ENCODE data around the gene DCHS2. TPM values are rescaled to one million over a fixed set of nuclear protein-coding genes. Genes with fewer than 3 reads are reported as not detected.

Gene DCHS2
- total and polyA plus RNA-seq, 2 experiments from 2014 or later: 0.12 to 1.7 TPM

DNA sequence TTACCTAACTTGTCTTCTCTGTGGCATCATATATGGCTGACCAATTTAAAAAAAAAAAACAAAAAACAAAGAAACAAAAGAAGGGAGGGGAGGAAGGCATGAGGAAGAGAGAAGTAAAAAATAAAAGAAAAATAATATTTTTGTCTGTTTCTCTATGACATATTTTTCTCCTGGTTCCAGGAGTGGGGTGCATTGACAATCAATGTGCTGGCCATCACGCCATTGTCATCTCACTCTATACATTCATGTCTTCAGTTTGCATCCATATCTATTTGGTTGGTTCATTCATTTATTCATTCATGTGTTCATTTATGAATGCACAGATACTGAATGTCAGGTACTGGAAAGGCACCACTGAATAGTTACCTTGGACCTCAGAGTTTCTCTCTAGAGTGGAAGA lies 183.4 kb downstream of the DCHS2 start:
- Histone ChIP-seq H4K20me1 (ENCODE audit: insufficient read depth, poor library complexity, severe bottlenecking) (no peaks in the 10 kb centered on the region), H3K4me2 (no peak overlapping the region), H3K9me3 (ENCODE audit: low read depth) (no peaks in the 10 kb centered on the region), H3K4me3 (no peak overlapping the region), H2AFZ (no peak overlapping the region), H3K4me1 (ENCODE audit: insufficient read depth) (no peaks in the 10 kb centered on the region), H3K9me2 (replicated peaks; ENCODE audit: insufficient read depth) (no peaks in the 10 kb centered on the region), H3K27ac (no peak overlapping the region), H3K79me2 (no peaks in the 10 kb centered on the region), H3K36me3 (replicated peaks; ENCODE audit: insufficient read depth, low read depth) (no peaks in the 10 kb centered on the region), H3K27me3 (no peaks in the 10 kb centered on the region)
- 84% methylated on average over 1 of the region's 1 CpG for WGBS (ENCODE audit: low lambda C conversion rate, missing lambda C conversion rate)
- TF ChIP-seq EZH2phosphoT487 (IDR thresholded peaks at IDR 0.05; ENCODE audit: low read depth, severe bottlenecking, unreplicated experiment) (no peak), EZH2 (IDR thresholded peaks at IDR 0.05; ENCODE audit: borderline replicate concordance) (no peak)
- TF ChIP-seq, protein P1, sequence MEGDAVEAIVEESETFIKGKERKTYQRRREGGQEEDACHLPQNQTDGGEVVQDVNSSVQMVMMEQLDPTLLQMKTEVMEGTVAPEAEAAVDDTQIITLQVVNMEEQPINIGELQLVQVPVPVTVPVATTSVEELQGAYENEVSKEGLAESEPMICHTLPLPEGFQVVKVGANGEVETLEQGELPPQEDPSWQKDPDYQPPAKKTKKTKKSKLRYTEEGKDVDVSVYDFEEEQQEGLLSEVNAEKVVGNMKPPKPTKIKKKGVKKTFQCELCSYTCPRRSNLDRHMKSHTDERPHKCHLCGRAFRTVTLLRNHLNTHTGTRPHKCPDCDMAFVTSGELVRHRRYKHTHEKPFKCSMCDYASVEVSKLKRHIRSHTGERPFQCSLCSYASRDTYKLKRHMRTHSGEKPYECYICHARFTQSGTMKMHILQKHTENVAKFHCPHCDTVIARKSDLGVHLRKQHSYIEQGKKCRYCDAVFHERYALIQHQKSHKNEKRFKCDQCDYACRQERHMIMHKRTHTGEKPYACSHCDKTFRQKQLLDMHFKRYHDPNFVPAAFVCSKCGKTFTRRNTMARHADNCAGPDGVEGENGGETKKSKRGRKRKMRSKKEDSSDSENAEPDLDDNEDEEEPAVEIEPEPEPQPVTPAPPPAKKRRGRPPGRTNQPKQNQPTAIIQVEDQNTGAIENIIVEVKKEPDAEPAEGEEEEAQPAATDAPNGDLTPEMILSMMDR (IDR thresholded peaks at IDR 0.05; ENCODE audit: poor library complexity): no peak
- no peak for DNase-seq (ENCODE audit: low spot score)

DNA sequence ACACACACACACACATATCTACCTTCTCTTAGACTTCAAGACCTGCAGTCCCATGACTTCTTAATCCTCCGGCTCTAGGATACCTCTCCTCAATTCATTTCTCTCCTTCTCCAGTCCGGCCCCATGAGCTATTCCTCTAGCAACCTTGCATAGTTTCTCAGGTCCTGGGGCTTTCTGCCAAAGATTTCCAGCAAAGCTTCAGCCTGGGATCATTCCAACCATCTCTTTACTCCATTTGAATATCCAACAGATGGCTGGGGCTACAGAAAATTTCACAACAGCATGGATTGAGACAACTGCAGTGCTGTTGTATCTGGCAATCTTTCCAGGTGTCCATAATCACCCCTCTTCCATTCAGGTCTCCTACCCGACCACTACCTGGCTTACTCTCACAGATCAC lies 184.1 kb downstream of the DCHS2 start:
- whole genome bisulfite sequencing (ENCODE audit: low lambda C conversion rate, missing lambda C conversion rate): 77% methylated on average over 3 of the region's 3 CpGs
- H3K4me2 ChIP-seq: no peak overlapping the region

DNA sequence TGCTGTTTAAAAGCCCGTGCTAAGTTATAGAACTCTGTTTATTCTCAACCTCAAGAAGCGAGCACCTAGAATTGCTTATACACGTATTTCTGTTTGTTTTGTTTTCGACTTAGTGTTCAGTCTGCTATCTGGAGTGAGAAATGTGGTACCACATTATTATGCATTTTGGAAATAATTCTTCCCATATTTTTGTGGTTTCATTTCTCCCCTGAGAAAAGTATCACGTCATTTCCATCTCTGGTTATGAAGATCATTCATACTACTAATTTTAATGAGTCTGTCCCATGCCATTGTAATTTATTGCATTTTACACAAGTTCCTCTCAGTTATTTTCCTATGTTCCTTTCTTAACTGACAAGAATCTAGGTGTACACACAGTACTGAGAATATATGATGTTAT lies 186.0 kb downstream of the DCHS2 start:
- 78% methylated on average over 5 of the region's 5 CpGs for WGBS (ENCODE audit: low lambda C conversion rate, missing lambda C conversion rate)
- Histone ChIP-seq H3K4me1 (ENCODE audit: insufficient read depth) (no peaks in the 10 kb centered on the region), H3K4me2 (no peak overlapping the region), H3K4me3 (no peak overlapping the region), H3K9me3 (ENCODE audit: low read depth) (no peaks in the 10 kb centered on the region), H3K27ac (no peak overlapping the region), H3K27me3 (no peaks in the 10 kb centered on the region), H3K79me2 (no peaks in the 10 kb centered on the region), H3K36me3 (replicated peaks; ENCODE audit: insufficient read depth, low read depth) (no peaks in the 10 kb centered on the region), H2AFZ (no peak overlapping the region), H4K20me1 (ENCODE audit: insufficient read depth, poor library complexity, severe bottlenecking) (no peaks in the 10 kb centered on the region), H3K9me2 (replicated peaks; ENCODE audit: insufficient read depth) (no peaks in the 10 kb centered on the region)
- TF ChIP-seq EZH2phosphoT487 (IDR thresholded peaks at IDR 0.05; ENCODE audit: low read depth, severe bottlenecking, unreplicated experiment) (no peak), EZH2 (IDR thresholded peaks at IDR 0.05; ENCODE audit: borderline replicate concordance) (no peak)
- TF ChIP-seq, protein P1 (IDR thresholded peaks at IDR 0.05; ENCODE audit: poor library complexity): no peak
- no peak for DNase-seq (ENCODE audit: low spot score)

More for the DNA sequence above, 184.1 kb downstream of the DCHS2 start:
- no peak for DNase-seq (ENCODE audit: low spot score)
- Histone ChIP-seq H3K36me3 (replicated peaks; ENCODE audit: insufficient read depth, low read depth) (no peaks in the 10 kb centered on the region), H3K27ac (no peak overlapping the region), H3K27me3 (no peaks in the 10 kb centered on the region), H3K9me3 (ENCODE audit: low read depth) (no peaks in the 10 kb centered on the region), H3K9me2 (replicated peaks; ENCODE audit: insufficient read depth) (no peaks in the 10 kb centered on the region), H3K79me2 (no peaks in the 10 kb centered on the region), H3K4me1 (ENCODE audit: insufficient read depth) (no peaks in the 10 kb centered on the region), H4K20me1 (ENCODE audit: insufficient read depth, poor library complexity, severe bottlenecking) (no peaks in the 10 kb centered on the region), H2AFZ (no peak overlapping the region), H3K4me3 (no peak overlapping the region)
- TF ChIP-seq, protein P1 (IDR thresholded peaks at IDR 0.05; ENCODE audit: poor library complexity): no peak
- TF ChIP-seq EZH2phosphoT487 (IDR thresholded peaks at IDR 0.05; ENCODE audit: low read depth, severe bottlenecking, unreplicated experiment): no peak
- no peak for TF ChIP-seq EZH2 (IDR thresholded peaks at IDR 0.05; ENCODE audit: borderline replicate concordance)

DNA sequence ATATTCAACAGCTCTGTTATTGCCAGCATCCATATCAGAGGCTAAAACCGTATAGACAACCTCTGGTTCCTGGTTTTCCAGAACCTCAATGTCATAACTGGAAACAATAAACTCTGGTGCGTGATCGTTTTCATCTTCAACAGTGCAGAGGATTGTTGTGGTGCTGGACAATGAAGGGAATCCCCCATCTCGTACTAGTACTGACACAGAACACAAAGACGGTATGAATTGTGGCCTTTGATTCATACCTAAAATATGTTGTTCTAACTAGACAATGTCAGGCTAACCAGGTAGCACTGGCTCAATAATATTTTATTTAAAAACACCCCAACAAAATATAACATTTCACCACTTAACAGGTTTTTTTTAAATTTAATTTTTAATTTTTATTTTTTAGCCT lies 186.9 kb downstream of the DCHS2 start:
- no peaks in the 10 kb centered on the region for H3K9me2 ChIP-seq (replicated peaks; ENCODE audit: insufficient read depth)
- H3K27me3 ChIP-seq: no peaks in the 10 kb centered on the region
- H3K4me2 ChIP-seq: no peak overlapping the region
- WGBS (ENCODE audit: low lambda C conversion rate, missing lambda C conversion rate): 88% methylated on average over 5 of the region's 5 CpGs
- H3K27ac ChIP-seq: no peak overlapping the region
- no peak overlapping the region for H3K4me3 ChIP-seq
- no peaks in the 10 kb centered on the region for H3K9me3 ChIP-seq (ENCODE audit: low read depth)
- DNase-seq (ENCODE audit: low spot score): no peak
- no peaks in the 10 kb centered on the region for H3K4me1 ChIP-seq (ENCODE audit: insufficient read depth)
- TF ChIP-seq, protein P1 (IDR thresholded peaks at IDR 0.05; ENCODE audit: poor library complexity): no peak
- TF ChIP-seq EZH2phosphoT487 (IDR thresholded peaks at IDR 0.05; ENCODE audit: low read depth, severe bottlenecking, unreplicated experiment): no peak
- TF ChIP-seq EZH2 (IDR thresholded peaks at IDR 0.05; ENCODE audit: borderline replicate concordance): no peak
- H4K20me1 ChIP-seq (ENCODE audit: insufficient read depth, poor library complexity, severe bottlenecking): no peaks in the 10 kb centered on the region
- H2AFZ ChIP-seq: no peak overlapping the region
- no peaks in the 10 kb centered on the region for H3K36me3 ChIP-seq (replicated peaks; ENCODE audit: insufficient read depth, low read depth)
- H3K79me2 ChIP-seq: no peaks in the 10 kb centered on the region
